SK-N-SH (cell line): ENCODE measurements around the gene CTNNA3.
"Not testable (repeated sequence)": the region's sequence is repeated elsewhere in the genome, so short reads cannot be mapped to it uniquely, and the experiment has no call there.

Experiments
- CHD2 ChIP-seq: fragments of 150-350 bp; IDR thresholded peaks from 2 replicates; pipeline ENCODE4 v1.6.1; 2018; ENCODE audit warnings: low read length; ENCODE audit not compliant: partially characterized antibody
- GABPA ChIP-seq: IDR thresholded peaks from 2 replicates; pipeline ENCODE4 v1.4.0; 2012; ENCODE audit warnings: low read depth, mild to moderate bottlenecking
- MAX ChIP-seq: IDR thresholded peaks from 2 replicates; pipeline ENCODE4 v1.4.0; 2012; ENCODE audit warnings: low read depth
- MXI1 ChIP-seq: IDR thresholded peaks from 2 replicates; pipeline ENCODE4 v1.6.1; 2012; ENCODE audit warnings: mild to moderate bottlenecking, low read depth, low read length, improper control_type of control experiment
- NFIC ChIP-seq: IDR thresholded peaks from 2 replicates; pipeline ENCODE4 v1.4.0; 2012; ENCODE audit warnings: borderline replicate concordance
- POLR2AphosphoS5 ChIP-seq: IDR thresholded peaks from 2 replicates; pipeline ENCODE4 v1.6.1; 2012; ENCODE audit warnings: low read depth, low read length
- TCF12 ChIP-seq: IDR thresholded peaks from 2 replicates; pipeline ENCODE4 v1.4.0; 2012
- YY1 ChIP-seq: IDR thresholded peaks from 2 replicates; pipeline ENCODE4 v1.4.0; 2012; ENCODE audit warnings: low read depth, mild to moderate bottlenecking
- TF ChIP-seq, protein P1 (sequence below): IDR thresholded peaks from 2 replicates; pipeline ENCODE4 v1.6.1; 2012; ENCODE audit warnings: mild to moderate bottlenecking, low read depth, low read length, moderate library complexity
- TF ChIP-seq, protein P2 (sequence below): fragments of 200-600 bp; sonication (generic); IDR thresholded peaks from 2 replicates; pipeline ENCODE4 v1.6.1; 2017; ENCODE audit warnings: antibody characterized with exemption, mild to moderate bottlenecking, moderate library complexity
- TF ChIP-seq, protein P3 (sequence below): fragments of 150-350 bp; IDR thresholded peaks from 2 replicates; pipeline ENCODE4 v1.6.1; 2017; ENCODE audit warnings: antibody characterized with exemption, low read length, low read depth, borderline replicate concordance

DNA sequence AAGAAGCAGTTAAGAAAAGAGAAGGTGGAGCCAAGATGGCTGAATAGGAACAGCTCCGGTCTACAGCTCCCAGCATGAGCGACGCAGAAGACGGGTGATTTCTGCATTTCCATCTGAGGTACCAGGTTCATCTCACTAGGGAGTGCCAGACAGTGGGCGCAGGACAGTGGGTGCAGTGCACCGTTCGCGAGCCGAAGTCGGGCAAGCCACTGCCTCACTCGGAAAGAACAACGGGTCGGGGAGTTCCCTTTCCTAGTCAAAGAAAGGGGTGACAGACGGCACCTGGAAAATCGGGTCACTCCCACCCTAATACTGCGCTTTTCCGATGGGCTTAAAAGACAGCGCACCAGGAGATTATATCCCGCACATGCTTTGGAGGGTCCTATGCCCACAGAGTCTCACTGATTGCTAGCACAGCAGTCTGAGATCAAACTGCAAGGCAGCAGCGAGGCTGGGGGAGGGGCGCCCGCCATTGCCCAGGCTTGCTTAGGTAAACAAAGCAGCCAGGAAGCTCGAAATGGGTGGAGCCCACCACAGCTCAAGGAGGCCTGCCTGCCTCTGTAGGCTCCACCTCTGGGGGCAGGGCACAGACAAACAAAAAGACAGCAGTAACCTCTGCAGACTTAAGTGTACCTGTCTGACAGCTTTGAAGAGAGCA is 3.7 kb upstream of the CTNNA3 start:
- TF ChIP-seq, protein P1, sequence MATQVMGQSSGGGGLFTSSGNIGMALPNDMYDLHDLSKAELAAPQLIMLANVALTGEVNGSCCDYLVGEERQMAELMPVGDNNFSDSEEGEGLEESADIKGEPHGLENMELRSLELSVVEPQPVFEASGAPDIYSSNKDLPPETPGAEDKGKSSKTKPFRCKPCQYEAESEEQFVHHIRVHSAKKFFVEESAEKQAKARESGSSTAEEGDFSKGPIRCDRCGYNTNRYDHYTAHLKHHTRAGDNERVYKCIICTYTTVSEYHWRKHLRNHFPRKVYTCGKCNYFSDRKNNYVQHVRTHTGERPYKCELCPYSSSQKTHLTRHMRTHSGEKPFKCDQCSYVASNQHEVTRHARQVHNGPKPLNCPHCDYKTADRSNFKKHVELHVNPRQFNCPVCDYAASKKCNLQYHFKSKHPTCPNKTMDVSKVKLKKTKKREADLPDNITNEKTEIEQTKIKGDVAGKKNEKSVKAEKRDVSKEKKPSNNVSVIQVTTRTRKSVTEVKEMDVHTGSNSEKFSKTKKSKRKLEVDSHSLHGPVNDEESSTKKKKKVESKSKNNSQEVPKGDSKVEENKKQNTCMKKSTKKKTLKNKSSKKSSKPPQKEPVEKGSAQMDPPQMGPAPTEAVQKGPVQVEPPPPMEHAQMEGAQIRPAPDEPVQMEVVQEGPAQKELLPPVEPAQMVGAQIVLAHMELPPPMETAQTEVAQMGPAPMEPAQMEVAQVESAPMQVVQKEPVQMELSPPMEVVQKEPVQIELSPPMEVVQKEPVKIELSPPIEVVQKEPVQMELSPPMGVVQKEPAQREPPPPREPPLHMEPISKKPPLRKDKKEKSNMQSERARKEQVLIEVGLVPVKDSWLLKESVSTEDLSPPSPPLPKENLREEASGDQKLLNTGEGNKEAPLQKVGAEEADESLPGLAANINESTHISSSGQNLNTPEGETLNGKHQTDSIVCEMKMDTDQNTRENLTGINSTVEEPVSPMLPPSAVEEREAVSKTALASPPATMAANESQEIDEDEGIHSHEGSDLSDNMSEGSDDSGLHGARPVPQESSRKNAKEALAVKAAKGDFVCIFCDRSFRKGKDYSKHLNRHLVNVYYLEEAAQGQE = not testable (repeated sequence)
- TF ChIP-seq, protein P2, sequence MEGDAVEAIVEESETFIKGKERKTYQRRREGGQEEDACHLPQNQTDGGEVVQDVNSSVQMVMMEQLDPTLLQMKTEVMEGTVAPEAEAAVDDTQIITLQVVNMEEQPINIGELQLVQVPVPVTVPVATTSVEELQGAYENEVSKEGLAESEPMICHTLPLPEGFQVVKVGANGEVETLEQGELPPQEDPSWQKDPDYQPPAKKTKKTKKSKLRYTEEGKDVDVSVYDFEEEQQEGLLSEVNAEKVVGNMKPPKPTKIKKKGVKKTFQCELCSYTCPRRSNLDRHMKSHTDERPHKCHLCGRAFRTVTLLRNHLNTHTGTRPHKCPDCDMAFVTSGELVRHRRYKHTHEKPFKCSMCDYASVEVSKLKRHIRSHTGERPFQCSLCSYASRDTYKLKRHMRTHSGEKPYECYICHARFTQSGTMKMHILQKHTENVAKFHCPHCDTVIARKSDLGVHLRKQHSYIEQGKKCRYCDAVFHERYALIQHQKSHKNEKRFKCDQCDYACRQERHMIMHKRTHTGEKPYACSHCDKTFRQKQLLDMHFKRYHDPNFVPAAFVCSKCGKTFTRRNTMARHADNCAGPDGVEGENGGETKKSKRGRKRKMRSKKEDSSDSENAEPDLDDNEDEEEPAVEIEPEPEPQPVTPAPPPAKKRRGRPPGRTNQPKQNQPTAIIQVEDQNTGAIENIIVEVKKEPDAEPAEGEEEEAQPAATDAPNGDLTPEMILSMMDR = not testable (repeated sequence)
- not testable (repeated sequence) for TF ChIP-seq NFIC, YY1, POLR2AphosphoS5, CHD2, GABPA, MXI1, MAX, TCF12
- TF ChIP-seq, protein P3, sequence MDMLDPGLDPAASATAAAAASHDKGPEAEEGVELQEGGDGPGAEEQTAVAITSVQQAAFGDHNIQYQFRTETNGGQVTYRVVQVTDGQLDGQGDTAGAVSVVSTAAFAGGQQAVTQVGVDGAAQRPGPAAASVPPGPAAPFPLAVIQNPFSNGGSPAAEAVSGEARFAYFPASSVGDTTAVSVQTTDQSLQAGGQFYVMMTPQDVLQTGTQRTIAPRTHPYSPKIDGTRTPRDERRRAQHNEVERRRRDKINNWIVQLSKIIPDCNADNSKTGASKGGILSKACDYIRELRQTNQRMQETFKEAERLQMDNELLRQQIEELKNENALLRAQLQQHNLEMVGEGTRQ = not testable (repeated sequence)
